ENCODE results near the gene C2orf78.

C2orf78 gene

DNA sequence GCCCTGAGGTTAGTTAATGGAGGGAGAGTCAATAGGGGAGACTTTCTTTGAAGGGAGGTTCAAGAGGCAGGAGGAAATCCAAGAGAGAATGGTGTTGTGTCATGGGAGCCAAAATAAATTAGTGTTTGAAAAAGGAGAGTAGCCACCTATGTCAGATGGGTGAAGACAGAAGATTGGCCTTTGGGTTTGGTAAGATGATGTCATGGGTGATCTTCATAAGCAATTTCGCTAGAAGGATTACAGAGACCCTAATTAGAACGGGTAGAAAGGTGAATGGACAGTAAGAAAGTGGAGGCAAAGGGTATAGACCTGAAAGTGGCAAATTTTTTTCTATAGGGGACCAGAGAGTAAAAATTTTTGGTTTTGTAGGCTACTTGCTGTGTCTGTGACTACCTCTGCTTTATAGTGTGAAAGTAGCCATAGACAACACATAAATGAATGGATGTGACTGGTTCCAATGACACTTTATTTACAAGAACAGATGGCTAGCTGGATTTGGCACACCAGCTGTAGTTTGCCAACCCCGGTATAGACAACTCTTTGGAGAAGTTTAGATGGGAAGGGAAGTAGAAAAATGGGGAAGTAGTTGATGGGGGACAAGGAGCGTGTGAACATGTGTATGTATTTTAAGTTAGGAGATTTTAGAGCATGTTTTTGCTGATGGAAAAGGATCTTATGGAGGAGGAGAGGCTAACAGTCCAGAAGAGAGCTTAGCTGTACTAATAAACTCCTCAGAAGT is 54.0 kb downstream of the C2orf78 start:
- DNase-seq (ENCODE audit: low read depth) = no peak

- DNase-seq (ENCODE audit: low read depth) = no peak
These were observed 55.0 kb downstream of the C2orf78 start for GRCh38 chr2:73838889-73839534.

DNA sequence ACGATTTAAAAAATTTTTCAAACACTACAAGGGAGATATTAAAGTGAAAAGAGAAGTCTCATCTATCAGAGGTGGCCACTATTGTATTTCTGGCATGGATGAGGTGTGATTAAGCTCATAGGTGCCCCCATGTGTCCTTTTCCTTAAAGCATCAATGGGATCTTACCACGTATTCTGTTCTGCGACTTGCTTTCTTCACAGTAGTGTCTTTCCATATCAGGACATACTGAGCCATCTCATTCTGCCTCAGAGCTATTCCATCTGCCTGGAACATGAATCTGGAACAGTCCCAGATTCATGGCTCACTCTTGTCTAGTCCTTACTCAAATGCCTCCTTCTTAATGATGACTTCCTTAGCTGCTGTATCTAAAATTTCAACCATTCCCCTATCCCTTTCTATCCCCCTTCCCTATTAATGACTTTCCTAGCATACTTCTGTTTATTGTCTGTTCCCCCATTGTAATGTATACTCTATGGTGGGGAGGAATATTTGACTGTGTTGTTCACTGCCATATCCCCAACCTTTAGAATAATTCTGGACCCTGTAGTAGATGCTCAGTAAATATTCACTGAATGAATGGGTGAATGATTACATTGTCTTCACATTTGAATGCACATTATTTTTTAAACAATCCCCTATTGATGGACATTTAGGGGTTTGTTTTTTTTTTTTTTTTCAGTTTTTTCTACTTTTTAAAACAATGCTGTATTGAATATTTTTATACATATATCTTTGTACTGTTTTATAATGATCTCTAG is 55.8 kb downstream of the C2orf78 start:
- no peak for DNase-seq (ENCODE audit: low read depth)

GRCh38 chr2:73841912-73842738 is 58.1 kb downstream of the C2orf78 start:
- DNase-seq (ENCODE audit: low read depth) = no peak

GRCh38 chr2:73842739-73843019 is 58.7 kb downstream of the C2orf78 start:
- DNase-seq (ENCODE audit: low read depth) = no peak

DNA sequence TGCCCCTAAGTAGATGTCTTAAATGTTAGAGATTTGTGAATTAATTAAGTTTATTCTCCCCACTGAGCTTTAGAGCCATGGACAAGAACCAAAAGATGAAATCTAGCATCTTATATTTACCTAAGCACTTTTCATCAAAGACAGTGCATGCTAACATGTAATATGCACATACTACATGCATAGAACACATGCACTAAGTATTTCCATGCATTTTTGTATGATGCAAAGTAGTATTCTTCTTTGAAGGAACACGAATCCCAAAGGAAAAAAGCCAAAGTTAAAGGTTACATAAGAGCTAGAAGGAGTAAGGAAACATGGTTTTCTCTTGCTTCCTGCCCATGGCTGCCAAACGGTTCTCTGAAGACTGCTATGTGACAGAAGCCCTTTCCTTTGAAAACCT is 60.1 kb downstream of the C2orf78 start:
- DNase-seq (ENCODE audit: low read depth) = no peak

- DNase-seq (ENCODE audit: low read depth) = no peak
These were observed 66.0 kb downstream of the C2orf78 start for GRCh38 chr2:73850009-73850408.

DNA sequence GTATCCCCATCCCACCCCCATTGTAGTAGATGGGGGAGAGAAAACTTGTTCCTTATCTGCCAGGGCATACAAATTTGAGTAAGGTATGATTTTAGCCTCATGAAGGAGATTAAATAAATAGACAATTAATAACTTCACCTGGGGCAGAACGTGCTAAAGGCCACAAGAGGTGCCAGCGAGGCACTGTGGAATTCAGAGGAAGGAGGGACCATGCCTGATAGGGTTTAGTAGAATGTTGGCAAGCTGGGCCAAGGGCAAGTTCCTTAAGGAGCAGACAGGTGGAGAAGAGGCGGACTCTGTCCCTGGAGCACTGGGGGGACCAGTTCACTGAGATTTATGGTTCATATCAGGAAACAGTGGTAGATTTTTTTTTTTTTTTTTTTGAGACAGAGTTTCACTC is 67.3 kb downstream of the C2orf78 start:
- DNase-seq (ENCODE audit: low read depth) = no peak

DNA sequence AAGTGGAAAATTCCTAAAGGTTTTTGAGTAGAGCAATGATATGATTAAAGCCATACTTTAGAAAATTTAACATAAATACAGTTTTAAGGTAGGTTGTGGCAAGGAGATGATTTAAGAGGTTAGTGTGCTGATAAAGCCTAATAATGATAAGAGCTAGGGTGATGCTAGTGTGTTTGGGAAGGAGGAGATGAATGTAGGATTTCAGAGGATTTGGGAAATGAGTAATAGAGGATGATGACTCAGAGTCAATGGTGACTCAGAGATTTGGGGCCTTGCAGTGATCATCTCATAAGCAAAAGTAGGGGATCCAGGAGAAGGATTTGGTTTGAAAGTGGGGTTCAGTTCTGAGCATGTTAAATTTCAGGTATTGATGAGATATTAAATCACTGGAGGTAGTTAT is 68.0 kb downstream of the C2orf78 start:
- DNase-seq (ENCODE audit: low read depth) = no peak

DNA sequence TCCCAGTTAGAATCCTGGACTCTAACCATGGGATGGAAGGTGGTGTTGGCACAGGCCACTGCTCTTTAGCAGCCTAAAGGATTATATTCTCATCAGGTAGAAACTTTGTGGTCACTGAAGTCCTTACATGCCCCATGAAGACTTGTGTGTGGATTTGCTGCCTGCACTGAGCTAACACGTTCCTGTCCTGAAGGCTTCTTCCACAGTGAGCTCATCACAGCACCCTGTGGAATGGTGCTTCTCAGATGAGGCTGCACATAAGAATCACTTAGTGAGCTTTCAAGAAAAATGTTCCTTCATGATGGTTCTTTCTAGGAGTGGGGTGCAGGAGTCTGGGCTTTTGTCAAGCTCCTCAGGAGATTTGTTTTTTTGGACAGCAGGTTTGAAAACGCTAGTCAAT is 71.5 kb downstream of the C2orf78 start:
- DNase-seq (ENCODE audit: low read depth) = no peak

GRCh38 chr2:73856214-73856613 is 72.2 kb downstream of the C2orf78 start:
- no peak for DNase-seq (ENCODE audit: low read depth)

- DNase-seq (ENCODE audit: low read depth) = no peak
These were observed 76.0 kb downstream of the C2orf78 start for GRCh38 chr2:73859721-73860586.

GRCh38 chr2:73862987-73863386 is 79.0 kb downstream of the C2orf78 start:
- DNase-seq (ENCODE audit: low read depth) = no peak
